BLaER1 treated with 17β-estradiol and CSF1 and Interleukin-3, amounts not matched to agents 10 nM and 100 nM (cell line): ENCODE results near the gene DNAH5.
"Not testable (repeated sequence)": the region's sequence is repeated elsewhere in the genome, so short reads cannot be mapped to it uniquely, and the experiment has no call there.

Experiments
- H3K27ac ChIP-seq, 11 experiments: shearing (Covaris generic); formaldehyde crosslinking; 2 replicates each; pipeline ENCODE4 v1.8.1; 2022
- H3K27me3 ChIP-seq, 11 experiments: shearing (Covaris generic); formaldehyde crosslinking; 2 replicates each; pipeline ENCODE4 v1.8.1; 2022
- H3K36me3 ChIP-seq, 11 experiments: shearing (Covaris generic); formaldehyde crosslinking; 2 replicates each; pipeline ENCODE4 v1.8.1; 2022
- H3K4me1 ChIP-seq, 10 experiments: shearing (Covaris generic); formaldehyde crosslinking; 2 replicates each; pipeline ENCODE4 v1.8.1; 2022
- H3K4me2 ChIP-seq, 11 experiments: shearing (Covaris generic); formaldehyde crosslinking; 2 replicates each; pipeline ENCODE4 v1.8.1; 2022
- H3K4me3 ChIP-seq, 10 experiments: shearing (Covaris generic); formaldehyde crosslinking; 2 replicates each; pipeline ENCODE4 v1.8.1; 2022
- H3K9ac ChIP-seq, 11 experiments: shearing (Covaris generic); formaldehyde crosslinking; 2 replicates each; pipeline ENCODE4 v1.8.1; 2022
- H3K9me3 ChIP-seq, 11 experiments: shearing (Covaris generic); formaldehyde crosslinking; replicated peaks in 1 of 11; 2 replicates each; pipeline ENCODE4 v1.8.1; 2022
- H4K20me1 ChIP-seq, 11 experiments: shearing (Covaris generic); formaldehyde crosslinking; 2 replicates each; pipeline ENCODE4 v1.8.1; 2022
- Cebpa-rat ChIP-seq, 11 experiments: shearing (Covaris generic); IDR thresholded peaks; 2 replicates each; pipeline ENCODE4 v1.8.1; 2022

DNAH5 gene, protein sequence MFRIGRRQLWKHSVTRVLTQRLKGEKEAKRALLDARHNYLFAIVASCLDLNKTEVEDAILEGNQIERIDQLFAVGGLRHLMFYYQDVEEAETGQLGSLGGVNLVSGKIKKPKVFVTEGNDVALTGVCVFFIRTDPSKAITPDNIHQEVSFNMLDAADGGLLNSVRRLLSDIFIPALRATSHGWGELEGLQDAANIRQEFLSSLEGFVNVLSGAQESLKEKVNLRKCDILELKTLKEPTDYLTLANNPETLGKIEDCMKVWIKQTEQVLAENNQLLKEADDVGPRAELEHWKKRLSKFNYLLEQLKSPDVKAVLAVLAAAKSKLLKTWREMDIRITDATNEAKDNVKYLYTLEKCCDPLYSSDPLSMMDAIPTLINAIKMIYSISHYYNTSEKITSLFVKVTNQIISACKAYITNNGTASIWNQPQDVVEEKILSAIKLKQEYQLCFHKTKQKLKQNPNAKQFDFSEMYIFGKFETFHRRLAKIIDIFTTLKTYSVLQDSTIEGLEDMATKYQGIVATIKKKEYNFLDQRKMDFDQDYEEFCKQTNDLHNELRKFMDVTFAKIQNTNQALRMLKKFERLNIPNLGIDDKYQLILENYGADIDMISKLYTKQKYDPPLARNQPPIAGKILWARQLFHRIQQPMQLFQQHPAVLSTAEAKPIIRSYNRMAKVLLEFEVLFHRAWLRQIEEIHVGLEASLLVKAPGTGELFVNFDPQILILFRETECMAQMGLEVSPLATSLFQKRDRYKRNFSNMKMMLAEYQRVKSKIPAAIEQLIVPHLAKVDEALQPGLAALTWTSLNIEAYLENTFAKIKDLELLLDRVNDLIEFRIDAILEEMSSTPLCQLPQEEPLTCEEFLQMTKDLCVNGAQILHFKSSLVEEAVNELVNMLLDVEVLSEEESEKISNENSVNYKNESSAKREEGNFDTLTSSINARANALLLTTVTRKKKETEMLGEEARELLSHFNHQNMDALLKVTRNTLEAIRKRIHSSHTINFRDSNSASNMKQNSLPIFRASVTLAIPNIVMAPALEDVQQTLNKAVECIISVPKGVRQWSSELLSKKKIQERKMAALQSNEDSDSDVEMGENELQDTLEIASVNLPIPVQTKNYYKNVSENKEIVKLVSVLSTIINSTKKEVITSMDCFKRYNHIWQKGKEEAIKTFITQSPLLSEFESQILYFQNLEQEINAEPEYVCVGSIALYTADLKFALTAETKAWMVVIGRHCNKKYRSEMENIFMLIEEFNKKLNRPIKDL (N-terminal part only)

DNA sequence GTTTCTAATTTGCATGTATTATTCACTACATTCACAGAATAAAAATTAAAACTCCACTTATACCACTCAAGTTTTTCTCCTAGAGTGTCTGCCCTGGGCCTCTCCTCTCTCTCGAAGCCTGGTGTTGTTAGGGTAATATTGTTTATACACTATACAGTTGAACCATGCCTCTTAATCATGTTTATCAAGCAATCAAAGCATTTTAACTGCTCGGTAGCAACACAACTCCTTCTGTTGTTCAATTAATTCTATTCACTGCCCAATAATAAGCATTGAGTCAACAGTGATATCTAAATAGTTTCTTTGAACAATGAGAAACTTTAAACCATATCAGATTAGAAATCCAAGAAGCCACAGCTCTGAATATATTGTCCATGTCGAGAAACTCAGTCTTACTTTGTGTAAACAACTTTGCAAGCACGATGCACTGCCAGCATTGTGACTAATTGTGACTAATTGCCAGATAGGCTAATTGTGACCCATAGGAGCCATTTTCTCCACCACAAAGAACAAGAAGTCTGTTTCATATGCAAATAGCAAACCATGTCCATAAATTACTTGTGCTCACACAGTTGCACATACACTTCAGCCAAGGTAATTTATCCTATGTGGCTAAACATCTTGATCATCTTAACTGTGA, at the start of gene DNAH5:
Gene DNAH5 (minus strand): TSS at position 129 of the 640 bp plus-strand sequence. CDS start 250 bp downstream, outside the sequence.
- Histone ChIP-seq H3K4me2 (no peak within 1 kb of the TSS), H3K4me3 (no peak within 1 kb of the TSS), H3K36me3 (no peaks in the 10 kb centered on the region), H3K27me3 (no peaks in the 10 kb centered on the region), H3K9me3 (no peaks in the 10 kb centered on the region), H3K27ac (no peak within 1 kb of the TSS), H3K4me1 (0 out of 20 replicates have a peak, but pooled peaks cover 0 to 4% (median 0%) of the 10 kb centered on the region in 10 experiments), H3K9ac (no peak within 1 kb of the TSS), H4K20me1 (no peaks in the 10 kb centered on the region)
- TF ChIP-seq Cebpa-rat (IDR thresholded peaks at IDR 0.05) = no peak

DNA sequence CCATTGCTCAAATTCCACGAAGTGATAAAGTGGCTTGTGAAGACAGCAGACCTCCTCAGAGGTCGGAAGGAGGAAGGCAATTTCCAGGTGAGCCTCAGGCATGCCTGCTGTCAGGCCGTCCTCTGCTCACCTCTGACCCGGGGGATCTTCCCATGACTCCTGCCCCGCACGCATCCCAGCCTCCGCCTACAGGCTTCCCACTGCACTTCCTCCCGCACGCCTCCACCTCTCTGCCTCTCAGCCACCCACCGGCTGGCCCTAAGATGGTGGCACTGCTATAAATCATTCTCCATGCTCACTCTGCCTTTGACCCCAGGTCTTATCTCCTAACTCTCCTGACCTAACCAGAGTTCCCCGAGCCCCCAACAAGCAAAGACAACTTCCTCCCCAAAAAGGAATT, 49.4 kb upstream of the DNAH5 start:
- no peak overlapping the region for H3K9ac ChIP-seq
- H3K4me3 ChIP-seq = no peak overlapping the region
- H4K20me1 ChIP-seq = no peaks in the 10 kb centered on the region
- no peak for TF ChIP-seq Cebpa-rat (IDR thresholded peaks at IDR 0.05)
- H3K27ac ChIP-seq = no peak overlapping the region
- no peaks in the 10 kb centered on the region for H3K27me3 ChIP-seq
- no peak overlapping the region for H3K4me2 ChIP-seq
- no peaks in the 10 kb centered on the region for H3K4me1 ChIP-seq
- peaks cover 12 to 28% (median 20%) of the 10 kb centered on the region in 11 experiments for H3K9me3 ChIP-seq
- no peaks in the 10 kb centered on the region for H3K36me3 ChIP-seq

DNA sequence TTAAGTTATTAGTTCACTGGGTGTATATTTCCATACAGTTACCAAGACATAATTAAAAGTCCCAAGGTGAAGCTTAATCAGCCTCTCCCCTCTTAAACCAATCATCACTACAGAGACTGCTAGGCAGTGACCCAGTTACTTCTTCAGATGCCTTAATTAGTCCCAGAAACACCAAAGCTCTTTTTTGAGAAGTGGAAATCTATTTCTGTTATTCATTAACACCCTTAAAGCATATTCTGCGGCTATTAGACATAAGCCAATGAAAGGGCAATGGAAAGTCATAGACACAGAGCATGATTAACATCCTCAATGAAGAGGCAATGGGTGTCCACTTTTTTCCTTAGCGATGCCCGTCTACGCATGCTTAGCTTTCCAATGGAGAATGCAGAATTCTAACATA, 48.3 kb upstream of the DNAH5 start:
- no peak overlapping the region for H3K4me2 ChIP-seq
- no peak overlapping the region for H3K27ac ChIP-seq
- H3K27me3 ChIP-seq = no peaks in the 10 kb centered on the region
- H3K36me3 ChIP-seq = no peaks in the 10 kb centered on the region
- no peak for TF ChIP-seq Cebpa-rat (IDR thresholded peaks at IDR 0.05)
- H3K9me3 ChIP-seq = peaks cover 7 to 17% (median 14%) of the 10 kb centered on the region in 11 experiments; a peak in 21 of 22 replicates
- no peaks in the 10 kb centered on the region for H3K4me1 ChIP-seq
- H3K9ac ChIP-seq = no peak overlapping the region
- no peak overlapping the region for H3K4me3 ChIP-seq
- no peaks in the 10 kb centered on the region for H4K20me1 ChIP-seq

DNA sequence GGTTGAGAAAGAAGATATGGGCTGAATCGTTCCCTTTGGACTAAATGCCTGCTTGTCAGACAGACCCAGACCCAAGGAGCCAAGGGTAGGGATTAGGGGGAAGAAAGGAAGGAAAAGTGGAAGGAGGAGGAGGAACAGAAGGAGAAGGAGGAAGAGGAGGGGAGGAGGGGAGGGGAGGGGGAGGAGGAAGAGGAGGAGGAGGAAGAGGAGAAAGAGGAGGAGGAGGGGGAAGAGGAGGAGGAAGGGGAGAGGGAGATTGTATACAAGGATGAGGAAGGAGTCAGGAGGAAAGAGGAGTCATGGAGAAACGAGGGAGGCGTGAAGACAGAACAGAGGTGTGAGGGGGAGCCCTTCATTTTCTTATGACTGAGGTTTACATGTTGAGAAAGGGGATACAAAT, 46.9 kb upstream of the DNAH5 start:
- Histone ChIP-seq H3K36me3 (no peaks in the 10 kb centered on the region), H3K27me3 (no peaks in the 10 kb centered on the region), H3K27ac (no peak overlapping the region), H3K9ac (no peak overlapping the region), H3K9me3 (peaks cover 0 to 3% (median 0%) of the 10 kb centered on the region in 11 experiments; a peak in 4 of 22 replicates), H4K20me1 (no peaks in the 10 kb centered on the region), H3K4me1 (no peaks in the 10 kb centered on the region), H3K4me2 (no peak overlapping the region), H3K4me3 (no peak overlapping the region)
- no peak for TF ChIP-seq Cebpa-rat (IDR thresholded peaks at IDR 0.05)

DNA sequence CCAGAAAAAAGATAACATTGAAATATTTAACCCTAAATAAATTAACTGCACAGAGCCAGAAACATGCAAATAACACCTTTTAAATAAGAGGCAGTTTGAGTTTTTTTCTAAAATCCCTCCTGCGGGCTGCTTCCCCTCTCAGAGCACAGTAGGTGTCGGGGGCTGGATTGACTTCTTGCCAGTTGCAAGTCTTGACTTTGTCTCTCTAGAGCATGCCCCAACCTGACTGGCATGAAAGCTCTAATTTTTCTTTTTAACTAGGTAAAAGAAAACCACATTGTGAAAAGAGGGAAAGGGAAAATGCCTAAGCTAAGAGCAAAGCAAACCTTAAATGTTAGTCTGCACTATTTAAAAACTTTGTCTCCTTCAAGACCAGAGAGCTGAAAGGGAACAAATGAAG, 46.4 kb upstream of the DNAH5 start:
- Histone ChIP-seq H3K36me3 (no peaks in the 10 kb centered on the region), H3K27ac (no peak overlapping the region), H3K4me2 (no peak overlapping the region), H4K20me1 (no peaks in the 10 kb centered on the region), H3K4me3 (no peak overlapping the region), H3K27me3 (no peaks in the 10 kb centered on the region), H3K4me1 (no peaks in the 10 kb centered on the region), H3K9me3 (no peaks in the 10 kb centered on the region), H3K9ac (no peak overlapping the region)
- no peak for TF ChIP-seq Cebpa-rat (IDR thresholded peaks at IDR 0.05)

DNA sequence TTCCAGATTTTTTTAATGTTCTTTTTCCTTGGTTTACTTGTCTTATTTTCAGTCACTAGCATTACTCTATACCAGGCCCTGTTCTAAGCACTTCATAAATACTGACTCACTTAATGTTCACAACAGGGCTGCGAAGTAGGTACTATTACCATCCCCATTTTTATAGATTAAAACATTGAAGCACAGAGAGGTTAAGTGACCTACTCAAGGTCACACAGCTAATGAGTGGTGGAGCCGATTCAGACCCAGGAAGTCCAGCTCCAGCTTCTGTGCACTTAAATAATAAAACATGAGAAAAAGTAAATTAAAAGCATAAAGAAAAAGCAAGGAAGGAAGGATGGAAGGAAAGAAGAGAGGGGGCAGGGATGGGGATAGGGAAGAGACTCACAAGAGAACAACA, 45.3 kb upstream of the DNAH5 start:
- Histone ChIP-seq H3K9ac (no peak overlapping the region), H3K27ac (no peak overlapping the region), H3K36me3 (no peaks in the 10 kb centered on the region), H4K20me1 (no peaks in the 10 kb centered on the region), H3K27me3 (no peaks in the 10 kb centered on the region), H3K4me2 (no peak overlapping the region), H3K9me3 (no peaks in the 10 kb centered on the region), H3K4me3 (no peak overlapping the region), H3K4me1 (no peaks in the 10 kb centered on the region)
- TF ChIP-seq Cebpa-rat (IDR thresholded peaks at IDR 0.05) = no peak

DNA sequence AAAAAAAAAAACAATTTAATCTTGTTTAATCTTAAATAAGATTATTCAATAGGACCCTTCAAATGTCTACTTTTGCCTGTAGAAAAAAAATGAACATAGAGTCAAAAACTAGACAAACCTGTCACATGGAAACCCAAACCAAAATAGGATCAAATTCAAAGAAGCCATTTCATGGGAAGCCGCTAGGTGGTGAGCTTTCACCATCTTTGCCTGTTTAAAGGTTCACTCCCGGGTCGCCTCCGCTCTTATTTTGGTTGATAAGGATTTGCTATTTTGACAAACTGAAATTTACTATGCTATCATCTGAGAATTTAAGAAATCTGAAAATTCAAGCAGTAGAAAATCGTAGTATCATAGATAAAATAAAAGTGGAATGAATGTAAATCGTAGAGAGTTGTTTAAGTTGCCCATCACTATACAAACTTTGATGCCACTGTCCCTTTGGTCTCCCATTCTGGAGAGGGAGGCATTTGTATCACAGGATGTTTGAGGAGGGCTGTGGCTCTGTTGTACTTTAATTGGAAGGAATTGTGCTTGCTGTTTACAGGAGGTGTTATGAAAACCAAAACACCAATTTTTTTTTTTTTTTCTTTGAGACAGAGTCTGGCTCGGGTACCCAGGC, 43.5 kb upstream of the DNAH5 start:
- Histone ChIP-seq H3K27me3 (no peaks in the 10 kb centered on the region), H3K27ac (no peak overlapping the region), H3K9me3 (no peaks in the 10 kb centered on the region), H3K9ac (no peak overlapping the region), H3K4me3 (no peak overlapping the region), H3K4me2 (no peak overlapping the region), H3K4me1 (no peaks in the 10 kb centered on the region), H4K20me1 (no peaks in the 10 kb centered on the region), H3K36me3 (no peaks in the 10 kb centered on the region)
- TF ChIP-seq Cebpa-rat (IDR thresholded peaks at IDR 0.05) = no peak

DNA sequence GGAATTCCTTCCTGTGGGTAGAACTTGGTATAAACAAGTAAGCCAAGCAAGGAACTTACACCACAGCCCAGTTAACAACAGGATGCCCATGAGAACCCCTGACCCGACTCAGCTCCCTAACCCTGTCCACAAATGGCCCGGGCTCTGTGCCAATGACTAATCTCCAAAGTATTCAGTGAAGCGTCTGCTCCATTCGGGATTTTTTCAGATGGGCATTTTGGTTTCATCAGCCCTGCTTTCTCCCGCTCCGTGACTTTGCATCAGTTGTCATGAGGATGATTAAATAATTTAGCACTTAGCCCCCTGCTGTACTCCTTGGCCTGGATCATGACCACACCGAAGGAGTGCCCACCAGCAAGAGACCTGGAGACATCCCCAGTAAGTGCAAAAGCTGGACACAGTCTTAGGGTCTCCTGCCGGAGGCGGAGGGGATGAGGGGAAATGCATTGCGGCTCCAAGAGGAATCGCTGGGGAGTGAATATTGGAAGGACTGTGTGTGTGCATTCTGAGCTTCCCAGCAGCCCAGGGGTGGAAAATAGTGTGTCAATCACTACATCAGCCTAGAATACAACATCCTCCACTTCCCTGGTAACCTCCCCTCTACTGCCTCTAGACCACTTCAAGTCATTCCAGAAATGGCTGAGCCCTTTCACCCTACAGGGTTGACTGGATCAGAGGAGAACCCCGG, 41.4 kb upstream of the DNAH5 start:
- H3K4me3 ChIP-seq = no peak overlapping the region

DNA sequence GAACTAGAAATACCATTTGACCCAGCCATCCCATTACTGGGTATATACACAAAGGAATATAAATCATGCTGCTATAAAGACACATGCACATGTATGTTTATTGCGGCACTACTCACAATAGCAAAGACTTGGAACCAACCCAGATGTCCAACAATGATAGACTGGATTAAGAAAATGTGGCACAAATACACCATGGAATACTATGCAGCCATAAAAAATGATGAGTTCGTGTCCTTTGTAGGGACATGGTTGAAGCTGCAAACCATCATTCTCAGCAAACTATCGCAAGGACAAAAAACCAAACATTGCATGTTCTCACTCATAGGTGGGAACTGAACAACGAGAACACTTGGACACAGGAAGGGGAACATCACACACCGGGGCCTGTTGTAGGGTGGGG, 40.4 kb upstream of the DNAH5 start:
- H3K27me3 ChIP-seq, H3K9ac ChIP-seq, H3K36me3 ChIP-seq, H3K4me1 ChIP-seq, H3K27ac ChIP-seq, H3K4me3 ChIP-seq, H3K9me3 ChIP-seq, H4K20me1 ChIP-seq, H3K4me2 ChIP-seq: not testable (repeated sequence)

More for the DNA sequence above, 41.4 kb upstream of the DNAH5 start:
- no peaks in the 10 kb centered on the region for H4K20me1 ChIP-seq
- H3K27me3 ChIP-seq = no peaks in the 10 kb centered on the region
- no peak overlapping the region for H3K9ac ChIP-seq
- H3K27ac ChIP-seq = no peak overlapping the region
- H3K4me1 ChIP-seq = no peaks in the 10 kb centered on the region
- no peaks in the 10 kb centered on the region for H3K9me3 ChIP-seq
- H3K4me2 ChIP-seq = no peak overlapping the region
- no peaks in the 10 kb centered on the region for H3K36me3 ChIP-seq
- TF ChIP-seq Cebpa-rat (IDR thresholded peaks at IDR 0.05) = no peak
